ENCODE data around the gene DNAJC5.

Gene DNAJC5, protein sequence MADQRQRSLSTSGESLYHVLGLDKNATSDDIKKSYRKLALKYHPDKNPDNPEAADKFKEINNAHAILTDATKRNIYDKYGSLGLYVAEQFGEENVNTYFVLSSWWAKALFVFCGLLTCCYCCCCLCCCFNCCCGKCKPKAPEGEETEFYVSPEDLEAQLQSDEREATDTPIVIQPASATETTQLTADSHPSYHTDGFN

DNA sequence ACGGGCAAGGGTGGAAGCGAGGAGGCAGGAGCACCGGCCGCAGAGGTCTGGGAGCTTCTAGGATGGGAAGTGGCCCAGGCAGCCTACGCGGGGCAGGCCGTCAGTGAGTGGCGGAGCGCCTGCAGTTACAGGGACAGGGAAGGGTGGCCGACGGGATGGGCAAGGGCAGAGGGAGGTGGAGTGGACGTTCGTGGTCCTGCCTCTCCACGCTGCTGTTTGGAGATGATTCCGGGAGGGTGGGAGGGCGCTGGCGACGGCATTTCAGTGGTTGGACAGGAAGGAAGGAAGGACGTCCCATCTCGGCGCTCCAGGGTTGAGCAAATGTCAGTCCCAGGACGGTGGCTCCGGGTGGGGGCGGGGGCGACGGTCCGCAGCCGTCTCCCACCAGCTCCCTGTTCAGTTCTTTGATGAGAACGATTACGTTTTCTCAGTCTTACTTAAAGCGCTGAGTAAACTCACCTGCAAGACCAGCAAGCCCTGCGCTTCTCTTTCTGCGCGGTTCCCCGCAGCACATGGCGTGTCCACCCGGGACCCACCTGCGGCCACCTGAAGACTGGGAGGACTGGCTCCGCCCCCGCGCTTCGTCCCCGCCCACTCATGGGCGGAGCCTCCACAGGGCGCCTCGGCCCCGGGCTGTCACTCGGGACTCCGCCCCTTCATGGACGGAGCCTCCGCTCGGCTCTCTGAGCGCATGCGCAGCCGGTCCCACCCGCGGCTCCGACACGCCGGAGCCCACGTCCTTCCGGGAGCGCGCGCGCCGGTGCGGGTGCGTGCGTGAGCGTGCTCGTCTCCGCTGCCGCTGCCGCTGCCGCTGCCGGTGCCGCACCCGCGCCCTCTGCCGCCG, at the start of gene DNAJC5:
Gene DNAJC5, plus strand, starts transcription at position 769 of the 844 bp plus-strand sequence. CDS start 33,220 bp downstream, outside the sequence.
- Mint-ChIP-seq H3K9me3 (no peaks in the 10 kb centered on the region), H3K36me3 (ENCODE audit: low read depth) (peaks cover 23% of the 10 kb centered on the region), H3K4me1 (peaks cover 39% of the 10 kb centered on the region), H3K27ac (peak within 1 kb of the TSS; percentile 43), H3K4me3 (peak within 1 kb of the TSS; percentile 89), H3K27me3 (ENCODE audit: low read depth, poor library complexity) (peaks cover 3% of the 10 kb centered on the region)
- TF ChIP-seq, protein P1, sequence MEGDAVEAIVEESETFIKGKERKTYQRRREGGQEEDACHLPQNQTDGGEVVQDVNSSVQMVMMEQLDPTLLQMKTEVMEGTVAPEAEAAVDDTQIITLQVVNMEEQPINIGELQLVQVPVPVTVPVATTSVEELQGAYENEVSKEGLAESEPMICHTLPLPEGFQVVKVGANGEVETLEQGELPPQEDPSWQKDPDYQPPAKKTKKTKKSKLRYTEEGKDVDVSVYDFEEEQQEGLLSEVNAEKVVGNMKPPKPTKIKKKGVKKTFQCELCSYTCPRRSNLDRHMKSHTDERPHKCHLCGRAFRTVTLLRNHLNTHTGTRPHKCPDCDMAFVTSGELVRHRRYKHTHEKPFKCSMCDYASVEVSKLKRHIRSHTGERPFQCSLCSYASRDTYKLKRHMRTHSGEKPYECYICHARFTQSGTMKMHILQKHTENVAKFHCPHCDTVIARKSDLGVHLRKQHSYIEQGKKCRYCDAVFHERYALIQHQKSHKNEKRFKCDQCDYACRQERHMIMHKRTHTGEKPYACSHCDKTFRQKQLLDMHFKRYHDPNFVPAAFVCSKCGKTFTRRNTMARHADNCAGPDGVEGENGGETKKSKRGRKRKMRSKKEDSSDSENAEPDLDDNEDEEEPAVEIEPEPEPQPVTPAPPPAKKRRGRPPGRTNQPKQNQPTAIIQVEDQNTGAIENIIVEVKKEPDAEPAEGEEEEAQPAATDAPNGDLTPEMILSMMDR (IDR thresholded peaks at IDR 0.05), result no peak
- DNase-seq, result peak; percentile 94

DNA sequence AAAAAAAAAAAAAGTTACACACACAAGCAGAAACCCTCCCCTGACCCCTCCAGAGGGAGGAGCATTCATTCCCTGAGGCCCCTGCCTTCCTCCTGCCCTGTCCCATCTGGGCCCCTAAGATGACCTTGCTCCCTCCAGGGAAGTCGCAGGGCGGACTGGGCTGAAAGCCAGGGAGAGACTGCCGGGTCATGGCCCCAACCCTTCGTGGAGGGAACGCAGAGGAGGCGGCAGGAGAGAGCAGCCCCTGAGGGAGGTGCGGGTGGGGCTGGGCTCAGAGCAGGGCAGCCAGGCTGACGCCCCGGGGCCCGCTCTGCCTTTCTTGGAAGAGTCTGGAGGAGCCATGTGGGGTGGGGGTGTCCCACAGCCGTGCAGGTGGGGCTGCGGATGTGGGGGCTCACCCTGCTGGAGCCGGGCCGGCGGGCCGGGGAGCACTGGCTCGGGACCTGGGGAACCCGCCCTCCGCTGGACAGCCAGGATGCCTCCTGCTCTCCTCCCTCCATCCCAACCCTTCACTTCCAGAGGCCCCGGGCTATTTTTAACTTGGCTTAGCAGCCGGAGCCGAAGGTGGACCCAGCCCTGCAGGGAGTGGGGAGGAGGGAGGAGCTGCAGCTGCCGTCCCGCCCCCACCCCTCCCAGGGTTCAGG, 48.7 kb upstream of the DNAJC5 start:
- DNase-seq, result peak; percentile 71
- TF ChIP-seq, protein P1 (IDR thresholded peaks at IDR 0.05), result no peak
- peaks cover 44% of the 10 kb centered on the region for H3K4me1 Mint-ChIP-seq
- H3K9me3 Mint-ChIP-seq, result no peaks in the 10 kb centered on the region
- no peaks in the 10 kb centered on the region for H3K36me3 Mint-ChIP-seq (ENCODE audit: low read depth)
- peak overlapping the region; percentile 69 for H3K4me3 Mint-ChIP-seq
- H3K27me3 Mint-ChIP-seq (ENCODE audit: low read depth, poor library complexity), result no peaks in the 10 kb centered on the region
- peak overlapping the region; percentile 98 for H3K27ac Mint-ChIP-seq

DNA sequence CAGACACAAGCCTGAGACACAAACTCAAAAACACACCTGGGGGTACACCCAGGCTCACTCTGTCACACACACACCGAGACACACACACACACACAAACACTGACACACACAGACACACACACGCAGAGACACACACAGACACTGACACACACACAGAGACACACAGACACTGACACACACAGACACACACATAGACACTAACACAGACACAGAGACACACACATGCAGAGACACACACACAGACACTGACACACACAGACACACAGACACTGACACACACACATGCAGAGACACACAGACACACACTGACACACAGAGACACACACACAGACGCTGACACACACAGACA, 48.1 kb upstream of the DNAJC5 start:
- TF ChIP-seq, protein P1 (IDR thresholded peaks at IDR 0.05), result no peak

DNA sequence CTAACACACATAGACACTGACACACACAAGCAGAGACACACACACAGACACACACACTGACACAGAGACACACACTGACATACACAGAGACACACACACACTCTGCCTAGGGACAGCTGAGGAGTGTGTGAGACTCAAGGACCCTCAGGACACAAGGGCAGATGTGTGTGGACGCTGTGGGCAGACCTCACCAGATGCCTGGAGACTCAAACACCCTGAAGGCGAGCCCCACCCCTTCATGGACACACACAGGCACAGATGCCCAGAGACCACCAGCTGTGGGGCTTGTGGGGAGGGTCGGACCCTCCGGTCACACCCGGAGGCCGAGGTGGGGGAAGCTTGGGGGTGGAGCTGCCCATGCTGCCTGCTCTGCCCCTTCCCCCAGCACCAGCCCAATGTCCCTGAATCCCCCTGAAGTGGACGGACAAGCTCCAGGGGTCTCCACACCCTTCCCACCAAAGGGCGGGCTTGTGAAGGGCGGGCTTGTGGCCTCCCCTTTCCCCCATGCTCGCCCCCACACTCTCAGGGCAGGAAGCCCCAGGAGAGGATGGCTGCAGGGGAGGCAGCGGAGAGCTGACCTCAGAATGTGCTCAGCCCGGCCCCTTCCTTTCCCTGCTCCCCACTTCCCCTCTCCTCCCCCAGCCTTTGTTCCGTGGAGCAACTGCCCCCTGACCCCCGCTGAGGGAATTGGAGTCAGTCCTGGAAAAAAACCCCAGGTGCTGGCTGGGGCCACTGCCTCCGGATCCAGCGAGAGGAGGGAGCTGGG, 47.5 kb upstream of the DNAJC5 start:
- no peak overlapping the region for H3K27ac Mint-ChIP-seq
- H3K36me3 Mint-ChIP-seq (ENCODE audit: low read depth), result no peaks in the 10 kb centered on the region
- H3K4me1 Mint-ChIP-seq, result peaks cover 47% of the 10 kb centered on the region
- H3K9me3 Mint-ChIP-seq, result no peaks in the 10 kb centered on the region
- peak; percentile 51 for DNase-seq
- H3K27me3 Mint-ChIP-seq (ENCODE audit: low read depth, poor library complexity), result peaks cover 3% of the 10 kb centered on the region
- no peak overlapping the region for H3K4me3 Mint-ChIP-seq
- TF ChIP-seq, protein P1 (IDR thresholded peaks at IDR 0.05), result no peak

More for the DNA sequence above, 48.1 kb upstream of the DNAJC5 start:
- Mint-ChIP-seq H3K27me3 (ENCODE audit: low read depth, poor library complexity) (no peaks in the 10 kb centered on the region), H3K9me3 (no peaks in the 10 kb centered on the region), H3K36me3 (ENCODE audit: low read depth) (no peaks in the 10 kb centered on the region), H3K4me1 (peaks cover 47% of the 10 kb centered on the region), H3K4me3 (no peak overlapping the region), H3K27ac (no peak overlapping the region)
- no peak for DNase-seq

DNA sequence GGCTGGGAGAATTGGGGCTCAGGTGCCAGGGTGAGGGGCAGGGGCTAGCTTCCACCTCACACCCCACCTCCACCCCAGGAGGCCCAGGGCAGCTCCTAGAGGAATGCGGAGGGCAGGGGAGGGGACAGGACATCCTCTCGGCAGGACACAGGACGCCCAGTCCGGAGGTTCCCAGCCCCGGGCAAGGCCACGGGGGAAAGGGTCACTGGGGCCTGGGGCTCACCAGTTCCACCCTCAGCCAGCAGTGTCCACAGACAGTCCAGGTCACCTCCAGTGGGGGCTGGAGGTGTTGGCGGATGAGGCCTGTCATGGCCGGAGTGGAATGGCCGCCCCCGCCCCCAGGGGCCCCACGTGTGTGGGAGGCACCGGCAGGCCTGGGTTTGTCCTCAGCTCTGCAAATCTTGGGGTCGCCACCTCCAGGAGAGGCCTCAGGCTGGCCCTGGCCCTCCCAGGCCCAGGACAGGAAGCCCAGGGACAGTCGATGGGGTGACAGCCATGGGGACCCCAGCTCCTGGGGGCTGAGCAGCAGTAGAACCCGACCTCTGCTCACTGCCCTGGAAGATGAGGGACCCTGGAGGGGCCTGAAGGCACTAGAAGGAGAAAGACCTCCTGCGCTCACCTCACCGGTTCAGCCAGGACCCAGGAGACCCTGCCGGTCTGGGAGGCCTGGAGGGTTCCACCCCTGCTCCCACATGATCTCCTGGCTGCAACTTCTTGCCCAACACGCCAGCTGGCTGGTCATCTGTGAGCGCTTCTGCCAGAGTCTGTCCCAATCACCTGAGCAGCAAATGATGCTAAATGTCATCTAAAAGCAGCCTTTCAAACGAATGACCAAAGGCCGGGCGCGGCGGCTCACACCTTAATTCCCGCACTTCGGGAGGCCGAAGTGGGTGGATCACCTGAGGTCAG, 46.7 kb upstream of the DNAJC5 start:
- TF ChIP-seq, protein P1 (IDR thresholded peaks at IDR 0.05), result no peak
- Mint-ChIP-seq H3K9me3 (no peaks in the 10 kb centered on the region), H3K4me3 (no peak overlapping the region), H3K36me3 (ENCODE audit: low read depth) (no peaks in the 10 kb centered on the region), H3K4me1 (peaks cover 44% of the 10 kb centered on the region), H3K27ac (no peak overlapping the region), H3K27me3 (ENCODE audit: low read depth, poor library complexity) (peaks cover 3% of the 10 kb centered on the region)
- no peak for DNase-seq
